Measurements from ENCODE around the gene IZUMO1R. TPM values are rescaled to one million over a fixed set of nuclear protein-coding genes. Genes with fewer than 3 reads are reported as not detected.

IZUMO1R gene
- total RNA-seq, 1 experiment from 2014 or later = not detected

- no peak overlapping the region for H3K27ac ChIP-seq (ENCODE audit: low read length)
- BruUV-seq (replicated peaks) = no TSS peak
- H4K20me1 ChIP-seq (ENCODE audit: low read length) = no peaks in the 10 kb centered on the region
- no peaks in the 10 kb centered on the region for H3K36me3 ChIP-seq (ENCODE audit: low read depth, low read length)
- H3K9ac ChIP-seq (ENCODE audit: low read length) = no peak overlapping the region
- no peaks in the 10 kb centered on the region for H3K9me2 ChIP-seq (replicated peaks; ENCODE audit: low read length)
- H3K4me2 ChIP-seq (ENCODE audit: low read length) = no peak overlapping the region
- CTCF ChIA-PET = no interaction called here
- H3K79me2 ChIP-seq (ENCODE audit: low read length) = no peaks in the 10 kb centered on the region
- H3K27me3 ChIP-seq (ENCODE audit: low read length) = peaks cover 16% of the 10 kb centered on the region; the same call in 1 of the 2 replicates
- H3K4me1 ChIP-seq (ENCODE audit: insufficient read depth, low read length) = peaks cover 19% of the 10 kb centered on the region
- no peak for TF ChIP-seq CTCF (conservative IDR thresholded peaks at IDR 0.05; ENCODE audit: low read depth, low read length)
- TF ChIP-seq EZH2phosphoT487 (IDR thresholded peaks at IDR 0.05; ENCODE audit: borderline replicate concordance, low read length) = no peak
- no peak for TF ChIP-seq EZH2 (IDR thresholded peaks at IDR 0.05; ENCODE audit: low read length, unreplicated experiment)
- no peaks in the 10 kb centered on the region for H3K9me3 ChIP-seq (ENCODE audit: low read length)
- H2AFZ ChIP-seq (ENCODE audit: low read length) = no peak overlapping the region
- ATAC-seq (peak; percentile 35; the same call in 1 of the 2 replicates), DNase-seq (peak; percentile 40)
- no peaks in the 10 kb centered on the region for H3F3A ChIP-seq (ENCODE audit: low read length, unreplicated experiment)
- POLR2A ChIA-PET (ENCODE audit: unreplicated experiment) = no interaction called here
- intact Hi-C loops (cut with micrococcal nuclease) = no loop called here
- no peak overlapping the region for H3K4me3 ChIP-seq (ENCODE audit: low read length)
These were observed 766 bp downstream of the IZUMO1R start for GRCh38 chr11:94305146-94305545.

- Histone ChIP-seq H3K4me2 (ENCODE audit: low read length) (no peak overlapping the region), H3K9me3 (ENCODE audit: low read length) (no peaks in the 10 kb centered on the region), H4K20me1 (ENCODE audit: low read length) (no peaks in the 10 kb centered on the region), H3K9ac (ENCODE audit: low read length) (no peak overlapping the region), H3K27me3 (ENCODE audit: low read length) (0 out of 2 replicates have a peak, but pooled peaks cover 4% of the 10 kb centered on the region), H3K4me3 (ENCODE audit: low read length) (no peak overlapping the region), H3K27ac (ENCODE audit: low read length) (no peak overlapping the region), H3F3A (ENCODE audit: low read length, unreplicated experiment) (no peaks in the 10 kb centered on the region), H3K9me2 (replicated peaks; ENCODE audit: low read length) (no peaks in the 10 kb centered on the region), H3K36me3 (ENCODE audit: low read depth, low read length) (no peaks in the 10 kb centered on the region), H2AFZ (ENCODE audit: low read length) (no peak overlapping the region), H3K79me2 (ENCODE audit: low read length) (no peaks in the 10 kb centered on the region), H3K4me1 (ENCODE audit: insufficient read depth, low read length) (peaks cover 26% of the 10 kb centered on the region)
- intact Hi-C loops (cut with micrococcal nuclease) = no loop called here
- ATAC-seq (no peak), DNase-seq (no peak)
- ChIA-PET POLR2A (ENCODE audit: unreplicated experiment) (no interaction called here), CTCF (no interaction called here)
- BruUV-seq (replicated peaks) = no TSS peak
- TF ChIP-seq EZH2 (IDR thresholded peaks at IDR 0.05; ENCODE audit: low read length, unreplicated experiment) = no peak
- TF ChIP-seq CTCF (conservative IDR thresholded peaks at IDR 0.05; ENCODE audit: low read depth, low read length) = no peak
- no peak for TF ChIP-seq EZH2phosphoT487 (IDR thresholded peaks at IDR 0.05; ENCODE audit: borderline replicate concordance, low read length)
These were observed 2.9 kb downstream of the IZUMO1R start for GRCh38 chr11:94307101-94307791.

GRCh38 chr11:94308024-94308423 is 3.6 kb downstream of the IZUMO1R start:
- Histone ChIP-seq H3K79me2 (ENCODE audit: low read length) (no peaks in the 10 kb centered on the region), H3K9me2 (replicated peaks; ENCODE audit: low read length) (no peaks in the 10 kb centered on the region), H3K4me2 (ENCODE audit: low read length) (no peak overlapping the region), H3F3A (ENCODE audit: low read length, unreplicated experiment) (no peaks in the 10 kb centered on the region), H3K9me3 (ENCODE audit: low read length) (no peaks in the 10 kb centered on the region), H2AFZ (ENCODE audit: low read length) (no peak overlapping the region), H3K4me1 (ENCODE audit: insufficient read depth, low read length) (peaks cover 26% of the 10 kb centered on the region), H3K36me3 (ENCODE audit: low read depth, low read length) (no peaks in the 10 kb centered on the region), H3K4me3 (ENCODE audit: low read length) (no peak overlapping the region), H4K20me1 (ENCODE audit: low read length) (no peaks in the 10 kb centered on the region), H3K27ac (ENCODE audit: low read length) (no peak overlapping the region), H3K27me3 (ENCODE audit: low read length) (no peaks in the 10 kb centered on the region), H3K9ac (ENCODE audit: low read length) (no peak overlapping the region)
- POLR2A ChIA-PET (ENCODE audit: unreplicated experiment) = no interaction called here
- intact Hi-C loops (cut with micrococcal nuclease) = no loop called here
- CTCF ChIA-PET = no interaction called here
- no peak for DNase-seq
- ATAC-seq = no peak
- BruUV-seq (replicated peaks) = no TSS peak
- no peak for TF ChIP-seq EZH2 (IDR thresholded peaks at IDR 0.05; ENCODE audit: low read length, unreplicated experiment)
- no peak for TF ChIP-seq CTCF (conservative IDR thresholded peaks at IDR 0.05; ENCODE audit: low read depth, low read length)
- TF ChIP-seq EZH2phosphoT487 (IDR thresholded peaks at IDR 0.05; ENCODE audit: borderline replicate concordance, low read length) = no peak
